ENCODE measurements around the gene OBSL1. TPM values are rescaled to one million over a fixed set of nuclear protein-coding genes. Genes with fewer than 3 reads are reported as not detected.
A peak's percentile ranks its signal among the peaks of the same experiment; 100 is the strongest.

The OBSL1 gene
- polyA plus RNA-seq, 2 donors = 19.9 to 28.6 TPM

DNA sequence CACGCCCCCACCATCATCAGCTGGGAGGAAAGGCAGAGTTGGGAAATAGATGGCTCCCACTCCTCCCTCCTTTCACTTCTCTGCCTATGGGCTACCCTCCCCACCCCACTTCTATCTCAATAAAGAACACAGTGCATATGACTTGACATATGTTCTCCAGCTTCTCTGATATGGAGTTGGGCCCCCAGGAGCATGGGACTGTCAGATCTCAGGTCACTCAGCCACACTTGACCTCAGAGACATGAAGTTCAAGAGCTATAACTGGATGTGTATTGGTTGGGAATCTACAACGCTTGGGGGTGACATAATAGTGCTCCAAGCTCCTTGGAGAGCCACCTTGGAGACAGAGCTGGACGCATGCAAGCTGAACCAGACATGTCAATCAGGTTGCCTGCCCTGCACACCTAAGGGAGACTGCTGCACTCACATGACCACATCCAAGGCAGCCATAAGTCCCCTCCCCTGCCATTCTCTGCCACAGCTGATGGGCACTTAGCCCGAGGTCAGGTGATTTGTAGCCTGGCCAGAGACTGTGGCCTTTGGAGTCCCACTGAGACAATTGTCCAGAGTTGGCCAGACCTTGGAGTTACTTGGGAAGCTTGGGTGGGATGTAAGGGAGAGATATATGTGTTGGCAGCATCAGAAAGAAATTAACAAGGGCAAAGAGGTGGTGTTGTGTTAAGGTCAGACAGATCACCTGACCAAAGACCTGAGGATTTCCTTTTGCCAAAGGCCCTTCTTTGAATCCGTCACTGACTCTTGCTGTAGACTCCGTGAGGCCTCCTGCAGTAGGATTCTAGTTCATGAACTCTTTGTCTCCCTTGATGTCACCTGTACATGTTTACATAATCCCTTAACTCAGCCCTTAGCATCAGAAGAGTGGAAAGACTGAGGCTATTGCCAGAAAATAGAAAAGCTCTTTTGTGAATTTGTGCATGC is 4.5 kb upstream of the OBSL1 start:
- Histone ChIP-seq H3K36me3 (ENCODE audit: control insufficient read depth in 2 of 2, insufficient read depth in 2 of 2, low read length in 1 of 2) (no peaks in the 10 kb centered on the region), H3K27ac (ENCODE audit: low read depth in 2 of 2, low read length in 1 of 2) (no peak overlapping the region), H3K27me3 (ENCODE audit: control insufficient read depth in 1 of 2, insufficient read depth in 2 of 2, low read length in 2 of 2) (no peaks in the 10 kb centered on the region), H3K9me3 (ENCODE audit: control insufficient read depth in 2 of 2, insufficient read depth in 1 of 2, low read depth in 1 of 2, low read length in 1 of 2) (no peaks in the 10 kb centered on the region), H3K4me3 (ENCODE audit: low read depth in 1 of 2, low read length in 2 of 2) (no peak overlapping the region), H3K4me1 (ENCODE audit: control insufficient read depth in 2 of 2, insufficient read depth in 2 of 2, low read length in 1 of 2) (peaks cover 0 to 5% of the 10 kb centered on the region in 2 donors)
- 74 to 82% methylated on average over 6 of the region's 6 CpGs for WGBS, 2 donors

DNA sequence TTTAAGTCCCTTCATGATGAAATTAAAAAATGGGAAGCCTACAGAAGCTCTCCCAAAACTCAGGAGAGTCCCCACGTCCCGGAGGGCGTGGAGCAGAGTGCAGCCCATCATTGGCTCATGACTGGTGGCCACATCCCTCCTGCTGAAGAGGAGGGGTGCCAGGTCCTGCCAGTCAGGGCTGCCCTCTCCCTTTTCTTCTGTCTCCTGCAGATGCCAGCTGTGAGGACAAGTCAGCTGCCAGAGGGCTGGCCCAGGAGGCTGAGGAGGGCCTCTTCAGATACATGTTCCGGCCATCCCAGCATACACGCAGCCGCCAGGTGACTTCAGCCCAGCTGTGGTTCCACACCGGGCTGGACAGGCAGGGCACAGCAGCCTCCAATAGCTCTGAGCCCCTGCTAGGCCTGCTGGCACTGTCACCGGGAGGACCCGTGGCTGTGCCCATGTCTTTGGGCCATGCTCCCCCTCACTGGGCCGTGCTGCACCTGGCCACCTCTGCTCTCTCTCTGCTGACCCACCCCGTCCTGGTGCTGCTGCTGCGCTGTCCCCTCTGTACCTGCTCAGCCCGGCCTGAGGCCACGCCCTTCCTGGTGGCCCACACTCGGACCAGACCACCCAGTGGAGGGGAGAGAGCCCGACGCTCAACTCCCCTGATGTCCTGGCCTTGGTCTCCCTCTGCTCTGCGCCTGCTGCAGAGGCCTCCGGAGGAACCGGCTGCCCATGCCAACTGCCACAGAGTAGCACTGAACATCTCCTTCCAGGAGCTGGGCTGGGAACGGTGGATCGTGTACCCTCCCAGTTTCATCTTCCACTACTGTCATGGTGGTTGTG is 3.4 kb upstream of the OBSL1 start:
- H3K4me3 ChIP-seq (ENCODE audit: low read depth in 1 of 2, low read length in 2 of 2) = no peak overlapping the region
- H3K27me3 ChIP-seq (ENCODE audit: control insufficient read depth in 1 of 2, insufficient read depth in 2 of 2, low read length in 2 of 2) = no peaks in the 10 kb centered on the region
- no peaks in the 10 kb centered on the region for H3K9me3 ChIP-seq (ENCODE audit: control insufficient read depth in 2 of 2, insufficient read depth in 1 of 2, low read depth in 1 of 2, low read length in 1 of 2)
- 75 to 80% methylated on average over 21 to 22 of the region's 22 CpGs for WGBS, 2 donors
- peaks cover 0 to 9% of the 10 kb centered on the region in 2 donors for H3K4me1 ChIP-seq (ENCODE audit: control insufficient read depth in 2 of 2, insufficient read depth in 2 of 2, low read length in 1 of 2)
- no peaks in the 10 kb centered on the region for H3K36me3 ChIP-seq (ENCODE audit: control insufficient read depth in 2 of 2, insufficient read depth in 2 of 2, low read length in 1 of 2)
- H3K27ac ChIP-seq (ENCODE audit: low read depth in 2 of 2, low read length in 1 of 2) = no peak overlapping the region

DNA sequence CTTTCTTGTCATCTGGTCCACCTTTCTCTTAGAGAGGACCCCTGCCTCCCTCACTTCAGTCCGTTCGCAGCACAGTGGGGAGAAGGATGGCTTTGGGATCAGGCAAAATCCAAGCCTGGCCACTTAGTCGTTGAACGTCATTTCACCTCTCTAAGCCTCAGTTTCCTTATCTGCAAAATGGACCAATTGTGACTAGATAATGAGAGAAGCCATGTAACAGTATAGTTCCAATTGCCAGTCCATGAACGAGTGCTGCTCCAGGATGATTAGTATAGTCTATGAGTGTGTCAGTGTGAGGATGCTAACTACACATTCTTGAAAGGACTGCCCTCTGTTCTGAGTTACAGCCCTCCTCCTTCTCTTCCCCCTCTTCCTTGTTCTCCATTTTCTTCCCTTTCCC is 1.8 kb upstream of the OBSL1 start:
- no peaks in the 10 kb centered on the region for H3K36me3 ChIP-seq (ENCODE audit: control insufficient read depth in 2 of 2, insufficient read depth in 2 of 2, low read length in 1 of 2)
- no peaks in the 10 kb centered on the region for H3K27me3 ChIP-seq (ENCODE audit: control insufficient read depth in 1 of 2, insufficient read depth in 2 of 2, low read length in 2 of 2)
- no peak overlapping the region for H3K27ac ChIP-seq (ENCODE audit: low read depth in 2 of 2, low read length in 1 of 2)
- no peaks in the 10 kb centered on the region for H3K9me3 ChIP-seq (ENCODE audit: control insufficient read depth in 2 of 2, insufficient read depth in 1 of 2, low read depth in 1 of 2, low read length in 1 of 2)
- H3K4me1 ChIP-seq (ENCODE audit: control insufficient read depth in 2 of 2, insufficient read depth in 2 of 2, low read length in 1 of 2) = peaks cover 0 to 9% of the 10 kb centered on the region in 2 donors
- WGBS, 2 donors = 77 to 80% methylated on average over 5 of the region's 5 CpGs
- no peak overlapping the region for H3K4me3 ChIP-seq (ENCODE audit: low read depth in 1 of 2, low read length in 2 of 2)

DNA sequence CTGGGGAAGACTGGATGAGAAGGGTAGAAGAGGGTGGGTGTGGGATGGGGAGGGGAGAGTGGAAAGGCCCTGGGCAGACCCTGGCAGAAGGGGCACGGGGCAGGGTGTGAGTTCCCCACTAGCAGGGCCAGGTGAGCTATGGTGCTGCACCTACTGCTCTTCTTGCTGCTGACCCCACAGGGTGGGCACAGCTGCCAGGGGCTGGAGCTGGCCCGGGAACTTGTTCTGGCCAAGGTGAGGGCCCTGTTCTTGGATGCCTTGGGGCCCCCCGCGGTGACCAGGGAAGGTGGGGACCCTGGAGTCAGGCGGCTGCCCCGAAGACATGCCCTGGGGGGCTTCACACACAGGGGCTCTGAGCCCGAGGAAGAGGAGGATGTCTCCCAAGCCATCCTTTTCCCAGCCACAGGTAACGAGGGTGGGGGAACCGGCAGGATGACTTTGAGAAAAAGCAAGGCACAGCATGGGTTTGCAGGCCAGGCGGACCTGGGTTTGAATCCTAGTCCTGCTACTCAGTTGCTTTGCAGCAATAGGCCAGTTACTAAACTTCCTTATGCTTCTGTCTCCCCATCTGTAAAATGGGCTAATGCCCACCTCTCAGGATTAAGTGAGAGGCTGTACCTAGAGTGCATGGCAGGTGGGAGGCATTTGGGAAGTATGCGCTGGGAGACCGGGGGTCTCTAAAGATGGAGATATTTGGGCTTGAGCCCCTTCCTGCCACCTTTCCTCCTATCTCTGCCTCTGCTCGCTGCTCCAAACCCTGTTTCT is 1.1 kb upstream of the OBSL1 start, which contains the start of gene INHA:
Gene INHA (plus strand): TSS at position 74 of the 765 bp plus-strand sequence. CDS start 65 bp downstream, at position 139.
- no peaks in the 10 kb centered on the region for H3K9me3 ChIP-seq (ENCODE audit: control insufficient read depth in 2 of 2, insufficient read depth in 1 of 2, low read depth in 1 of 2, low read length in 1 of 2)
- no peaks in the 10 kb centered on the region for H3K27me3 ChIP-seq (ENCODE audit: control insufficient read depth in 1 of 2, insufficient read depth in 2 of 2, low read length in 2 of 2)
- no peaks in the 10 kb centered on the region for H3K36me3 ChIP-seq (ENCODE audit: control insufficient read depth in 2 of 2, insufficient read depth in 2 of 2, low read length in 1 of 2)
- H3K27ac ChIP-seq (ENCODE audit: low read depth in 2 of 2, low read length in 1 of 2) = peak within 1 kb of the TSS; percentile 35 to 40
- WGBS, 2 donors = 77 to 87% methylated on average over 13 of the region's 13 CpGs
- peaks cover 0 to 9% of the 10 kb centered on the region in 2 donors for H3K4me1 ChIP-seq (ENCODE audit: control insufficient read depth in 2 of 2, insufficient read depth in 2 of 2, low read length in 1 of 2)
- peak within 1 kb of the TSS; percentile 39 to 50 for H3K4me3 ChIP-seq (ENCODE audit: low read depth in 1 of 2, low read length in 2 of 2)

DNA sequence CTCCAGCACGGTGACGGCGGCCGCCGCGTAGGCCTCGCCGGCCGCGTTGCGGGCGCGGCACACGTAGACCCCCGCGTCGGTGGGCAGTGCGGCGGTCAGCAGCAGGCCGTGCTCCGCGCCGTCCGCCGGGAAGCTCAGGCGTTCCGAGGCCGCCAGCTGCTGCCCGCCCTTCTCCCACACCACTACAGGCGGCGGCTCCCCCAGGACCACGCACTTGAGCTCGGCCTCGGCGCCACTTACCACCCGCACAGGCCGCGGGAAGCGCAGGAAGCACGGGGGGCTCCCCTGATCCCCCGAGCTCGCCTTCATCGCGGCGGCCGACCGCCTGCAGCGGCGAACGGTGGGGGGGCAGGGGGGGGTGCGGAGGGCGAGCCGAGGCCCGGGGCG is 422 bp downstream of the OBSL1 start:
- Histone ChIP-seq H3K9me3 (ENCODE audit: control insufficient read depth in 2 of 2, insufficient read depth in 1 of 2, low read depth in 1 of 2, low read length in 1 of 2) (no peaks in the 10 kb centered on the region), H3K4me1 (ENCODE audit: control insufficient read depth in 2 of 2, insufficient read depth in 2 of 2, low read length in 1 of 2) (peaks cover 0 to 9% of the 10 kb centered on the region in 2 donors), H3K36me3 (ENCODE audit: control insufficient read depth in 2 of 2, insufficient read depth in 2 of 2, low read length in 1 of 2) (no peaks in the 10 kb centered on the region), H3K27ac (ENCODE audit: low read depth in 2 of 2, low read length in 1 of 2) (peak overlapping the region; percentile 35 to 40), H3K27me3 (ENCODE audit: control insufficient read depth in 1 of 2, insufficient read depth in 2 of 2, low read length in 2 of 2) (no peaks in the 10 kb centered on the region), H3K4me3 (ENCODE audit: low read depth in 1 of 2, low read length in 2 of 2) (peak overlapping the region; percentile 50 to 65)
- 1% methylated on average over 19 to 55 of the region's 55 CpGs for WGBS, 2 donors

DNA sequence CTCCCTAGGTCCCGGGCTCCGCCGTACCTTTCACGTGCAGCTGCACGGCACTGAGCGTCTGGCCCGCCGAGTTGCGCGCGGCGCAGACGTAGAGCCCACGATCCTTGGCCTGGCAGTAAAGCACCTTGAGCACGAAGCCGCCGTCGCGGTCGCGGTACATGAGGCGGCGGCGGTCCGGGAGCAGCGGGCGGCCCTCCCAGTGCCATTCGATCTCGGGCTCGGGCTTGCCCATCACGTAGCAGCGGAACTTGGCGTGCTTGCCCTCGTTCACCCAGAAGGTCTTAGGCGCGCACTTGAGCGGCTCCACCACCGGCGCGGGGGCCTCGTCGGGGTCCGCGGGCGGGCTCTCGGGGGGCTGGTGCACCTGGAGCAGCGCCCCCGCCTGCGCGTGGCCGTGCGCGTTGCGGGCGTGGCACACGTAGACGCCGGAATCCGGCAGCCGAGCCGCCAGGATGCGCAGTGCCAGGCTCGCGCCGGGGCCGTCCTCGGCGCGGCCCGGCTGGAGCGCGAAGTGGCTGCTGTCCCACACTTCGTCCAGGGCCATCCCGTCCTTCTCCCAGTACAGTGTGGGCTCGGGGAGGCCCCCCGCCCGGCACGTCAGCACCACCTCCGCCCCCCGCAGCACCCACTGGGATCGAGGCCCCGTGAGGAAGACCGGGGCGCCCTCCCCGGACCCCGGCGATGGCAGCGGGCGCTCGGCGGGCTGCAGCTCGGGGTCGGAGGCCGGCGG is 980 bp downstream of the OBSL1 start:
- Histone ChIP-seq H3K4me3 (ENCODE audit: low read depth in 1 of 2, low read length in 2 of 2) (peak overlapping the region; percentile 50 to 65), H3K27me3 (ENCODE audit: control insufficient read depth in 1 of 2, insufficient read depth in 2 of 2, low read length in 2 of 2) (no peaks in the 10 kb centered on the region), H3K4me1 (ENCODE audit: control insufficient read depth in 2 of 2, insufficient read depth in 2 of 2, low read length in 1 of 2) (peaks cover 0 to 9% of the 10 kb centered on the region in 2 donors), H3K9me3 (ENCODE audit: control insufficient read depth in 2 of 2, insufficient read depth in 1 of 2, low read depth in 1 of 2, low read length in 1 of 2) (no peaks in the 10 kb centered on the region), H3K36me3 (ENCODE audit: control insufficient read depth in 2 of 2, insufficient read depth in 2 of 2, low read length in 1 of 2) (no peaks in the 10 kb centered on the region), H3K27ac (ENCODE audit: low read depth in 2 of 2, low read length in 1 of 2) (peak overlapping the region; percentile 35 to 40)
- WGBS, 2 donors = 10 to 11% methylated on average over 86 to 95 of the region's 95 CpGs

DNA sequence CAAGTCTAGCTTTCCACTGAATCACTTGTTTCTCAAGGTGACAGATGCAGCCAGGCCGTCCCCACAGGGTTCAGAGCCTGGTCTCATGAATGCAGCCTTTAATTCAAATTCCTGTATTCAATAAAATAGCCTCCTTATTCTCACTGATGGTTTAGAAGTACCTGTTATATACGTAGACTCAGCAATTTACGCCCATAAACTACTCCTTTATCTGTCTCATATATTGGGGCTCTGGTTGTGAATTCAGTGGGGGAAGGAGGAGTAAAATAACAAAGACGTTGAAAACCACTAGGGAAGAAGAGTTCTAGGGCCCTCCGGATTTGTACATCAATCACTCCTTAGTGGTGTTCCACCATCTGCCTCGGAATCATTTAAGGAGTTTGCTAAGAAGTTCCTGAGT is 1.7 kb downstream of the OBSL1 start:
- no peaks in the 10 kb centered on the region for H3K27me3 ChIP-seq (ENCODE audit: control insufficient read depth in 1 of 2, insufficient read depth in 2 of 2, low read length in 2 of 2)
- no peak overlapping the region for H3K4me3 ChIP-seq (ENCODE audit: low read depth in 1 of 2, low read length in 2 of 2)
- 77% methylated on average over 6 of the region's 6 CpGs for WGBS, 2 donors
- peaks cover 0 to 9% of the 10 kb centered on the region in 2 donors for H3K4me1 ChIP-seq (ENCODE audit: control insufficient read depth in 2 of 2, insufficient read depth in 2 of 2, low read length in 1 of 2)
- no peaks in the 10 kb centered on the region for H3K9me3 ChIP-seq (ENCODE audit: control insufficient read depth in 2 of 2, insufficient read depth in 1 of 2, low read depth in 1 of 2, low read length in 1 of 2)
- no peak overlapping the region for H3K27ac ChIP-seq (ENCODE audit: low read depth in 2 of 2, low read length in 1 of 2)
- H3K36me3 ChIP-seq (ENCODE audit: control insufficient read depth in 2 of 2, insufficient read depth in 2 of 2, low read length in 1 of 2) = no peaks in the 10 kb centered on the region

DNA sequence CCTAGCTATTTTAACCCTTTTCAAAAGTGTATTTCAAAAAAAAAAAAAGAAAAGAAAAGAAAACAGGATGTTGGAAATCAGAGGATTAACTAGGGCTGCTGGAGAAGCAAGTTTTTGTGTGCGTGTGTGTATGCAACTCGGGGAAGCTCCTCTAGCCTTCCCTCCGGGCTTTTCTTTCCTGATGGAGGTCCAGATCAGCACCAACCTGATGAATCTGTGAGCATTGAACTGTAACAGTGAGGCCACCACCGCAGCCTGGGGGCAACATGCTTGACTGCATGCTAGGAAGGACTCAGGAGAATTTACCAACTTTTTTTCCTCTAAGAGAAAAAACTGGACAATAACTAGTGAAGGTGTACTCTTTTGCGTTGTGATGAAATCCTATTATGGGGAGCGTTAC is 2.3 kb downstream of the OBSL1 start:
- H3K4me3 ChIP-seq (ENCODE audit: low read depth in 1 of 2, low read length in 2 of 2) = no peak overlapping the region
- no peaks in the 10 kb centered on the region for H3K36me3 ChIP-seq (ENCODE audit: control insufficient read depth in 2 of 2, insufficient read depth in 2 of 2, low read length in 1 of 2)
- H3K9me3 ChIP-seq (ENCODE audit: control insufficient read depth in 2 of 2, insufficient read depth in 1 of 2, low read depth in 1 of 2, low read length in 1 of 2) = no peaks in the 10 kb centered on the region
- no peaks in the 10 kb centered on the region for H3K27me3 ChIP-seq (ENCODE audit: control insufficient read depth in 1 of 2, insufficient read depth in 2 of 2, low read length in 2 of 2)
- H3K27ac ChIP-seq (ENCODE audit: low read depth in 2 of 2, low read length in 1 of 2) = no peak overlapping the region
- WGBS, 2 donors = 86% methylated on average over 6 of the region's 6 CpGs
- H3K4me1 ChIP-seq (ENCODE audit: control insufficient read depth in 2 of 2, insufficient read depth in 2 of 2, low read length in 1 of 2) = peaks cover 0 to 9% of the 10 kb centered on the region in 2 donors

Data from esophagus (tissue), 2 donors.